Epidermal melanocyte (primary cell): ENCODE results near the gene ARHGAP24.
"Not testable (repeated sequence)": the region's sequence is repeated elsewhere in the genome, so short reads cannot be mapped to it uniquely, and the experiment has no call there.

Experiments used
- DNase-seq: peaks from one replicate; pipeline ENCODE4 v3.0.0; 2011; ENCODE audit warnings: low spot score; ENCODE audit not compliant: insufficient read length

The ARHGAP24 gene

DNA sequence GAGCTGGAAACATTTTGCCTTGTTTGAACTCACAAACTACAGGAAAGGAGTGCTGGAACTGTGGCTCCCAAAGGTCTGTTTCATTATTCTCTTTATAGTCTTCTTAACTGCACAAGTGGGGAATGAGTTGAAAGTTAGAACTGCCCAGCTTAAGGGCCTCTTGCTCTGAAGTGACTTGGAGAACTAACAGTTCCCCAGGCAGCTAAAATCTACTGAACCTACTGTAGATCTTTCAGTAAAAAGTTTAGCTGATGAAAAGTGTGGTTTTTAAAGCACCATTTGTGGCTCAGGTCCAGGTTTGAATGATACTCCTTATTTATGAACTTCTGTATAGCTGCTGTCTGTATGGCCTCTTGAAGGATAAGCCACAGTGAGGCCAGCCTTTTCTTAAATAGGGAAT lies 531.1 kb downstream of the ARHGAP24 start:
- DNase-seq, result no peak

DNA sequence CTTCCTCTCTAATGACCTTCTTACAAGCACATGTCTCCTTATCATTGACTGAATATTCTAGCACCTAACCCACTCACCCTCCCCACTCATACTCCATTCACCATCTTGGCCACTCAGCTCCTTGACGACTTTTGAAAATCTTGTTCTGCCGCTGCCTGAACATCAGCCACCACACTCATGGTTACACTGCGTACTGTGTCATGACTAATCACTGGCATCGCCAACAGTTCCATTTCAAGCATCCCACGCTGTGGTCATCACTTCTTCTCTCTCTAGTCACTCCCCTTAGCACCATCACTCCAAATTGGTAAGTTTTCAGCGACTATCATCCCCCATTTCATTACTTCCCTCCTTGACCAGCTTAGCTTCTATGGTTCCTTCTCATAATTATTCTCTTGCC lies 532.1 kb downstream of the ARHGAP24 start:
- DNase-seq, result no peak

DNA sequence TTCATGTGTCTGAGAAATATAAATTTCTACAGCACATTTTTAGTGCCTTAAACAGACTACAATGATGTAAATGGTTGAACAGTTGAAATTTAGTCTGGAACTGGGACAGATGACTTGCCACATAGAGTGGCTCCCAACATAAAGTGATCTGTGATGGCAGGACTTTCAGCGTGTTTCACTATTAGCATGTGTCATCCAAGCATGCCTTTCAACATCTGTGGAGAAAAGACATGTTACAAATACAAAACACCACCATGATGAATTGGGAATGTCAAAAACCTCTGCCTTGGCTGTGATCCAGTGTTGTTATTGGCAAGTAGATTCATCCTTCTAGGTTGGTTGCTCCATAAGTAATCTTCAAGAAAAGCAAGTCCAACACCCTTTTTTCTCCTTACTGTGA lies 536.2 kb downstream of the ARHGAP24 start:
- DNase-seq, result peak; percentile 52

- no peak for DNase-seq
Observed at GRCh38 chr4:86013621-86014020, 538.7 kb downstream of the ARHGAP24 start.

GRCh38 chr4:86014599-86014998 lies 539.6 kb downstream of the ARHGAP24 start:
- no peak for DNase-seq

DNA sequence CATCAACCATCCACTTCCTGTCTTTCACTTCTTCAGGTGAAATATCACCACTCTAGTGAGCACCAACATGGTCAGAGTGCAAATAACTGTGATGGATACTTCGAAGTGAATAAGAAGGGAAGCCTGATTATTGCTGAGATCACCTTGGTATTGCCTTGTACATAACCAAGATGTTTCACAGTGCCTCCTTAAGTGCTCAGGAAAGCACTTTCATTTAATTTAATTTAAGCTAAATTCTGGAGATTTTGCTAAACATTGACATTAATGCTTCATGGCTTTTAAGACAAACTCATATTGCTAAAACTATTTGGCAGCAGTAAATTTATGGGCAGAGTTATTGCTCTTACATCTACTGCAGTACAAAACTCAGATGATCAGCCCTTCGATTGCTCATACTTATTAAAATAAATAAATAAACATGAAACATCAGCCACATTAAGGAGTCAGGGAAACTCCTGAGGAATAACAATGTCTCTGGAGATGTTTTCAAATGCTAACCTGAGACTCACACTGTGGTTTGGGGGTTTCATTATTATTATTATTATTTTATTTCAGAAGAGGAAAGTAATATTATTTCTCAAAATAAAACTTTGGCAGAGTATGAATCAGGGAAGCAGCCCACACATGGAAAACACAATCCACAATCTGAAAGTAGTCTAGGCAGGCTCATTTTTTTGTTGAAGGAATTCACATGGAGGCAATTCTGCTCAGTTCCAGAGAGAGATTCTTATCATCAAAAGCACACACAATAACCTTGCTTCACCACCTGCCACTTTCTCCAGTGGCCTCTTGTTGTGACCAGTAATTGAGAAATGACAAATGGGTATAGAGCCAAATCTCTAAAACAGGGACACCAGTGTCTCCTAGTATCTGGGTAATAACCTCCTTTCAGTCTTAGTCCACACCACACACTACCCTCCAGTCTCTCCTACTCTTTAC lies 540.7 kb downstream of the ARHGAP24 start:
- DNase-seq, result no peak

GRCh38 chr4:86019362-86019761 lies 544.4 kb downstream of the ARHGAP24 start:
- no peak for DNase-seq

GRCh38 chr4:86019906-86020305 lies 545.0 kb downstream of the ARHGAP24 start:
- no peak for DNase-seq

- not testable (repeated sequence) for DNase-seq
Observed at GRCh38 chr4:86021671-86022070, 546.7 kb downstream of the ARHGAP24 start.

- DNase-seq, result no peak
Observed at GRCh38 chr4:86026720-86027119, 551.8 kb downstream of the ARHGAP24 start.

- DNase-seq, result no peak
Observed at GRCh38 chr4:86031927-86032326, 557.0 kb downstream of the ARHGAP24 start.

- DNase-seq, result peak; percentile 65
Observed at GRCh38 chr4:86032476-86033022, 557.6 kb downstream of the ARHGAP24 start.

- DNase-seq, result no peak
Observed at GRCh38 chr4:86033171-86033570, 558.2 kb downstream of the ARHGAP24 start.

DNA sequence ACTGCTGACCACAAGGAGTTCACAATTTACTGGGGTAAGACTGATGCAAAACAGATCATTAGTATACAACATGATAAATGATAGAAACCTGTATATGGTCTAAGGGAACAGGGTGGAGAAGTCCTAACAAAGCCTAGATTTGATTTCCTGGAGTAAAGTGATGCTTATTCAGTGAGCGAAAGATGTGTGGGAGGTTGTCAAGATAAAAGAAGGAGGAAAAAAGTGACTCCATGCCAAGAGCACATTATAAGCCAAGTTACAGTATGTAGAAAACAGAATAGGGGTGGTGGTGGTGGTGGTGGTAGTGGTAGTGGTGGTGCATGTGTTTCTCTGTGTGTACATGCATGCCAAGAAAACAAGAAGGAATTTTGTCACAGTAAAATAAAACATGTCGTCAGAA lies 559.7 kb downstream of the ARHGAP24 start:
- DNase-seq, result no peak

DNA sequence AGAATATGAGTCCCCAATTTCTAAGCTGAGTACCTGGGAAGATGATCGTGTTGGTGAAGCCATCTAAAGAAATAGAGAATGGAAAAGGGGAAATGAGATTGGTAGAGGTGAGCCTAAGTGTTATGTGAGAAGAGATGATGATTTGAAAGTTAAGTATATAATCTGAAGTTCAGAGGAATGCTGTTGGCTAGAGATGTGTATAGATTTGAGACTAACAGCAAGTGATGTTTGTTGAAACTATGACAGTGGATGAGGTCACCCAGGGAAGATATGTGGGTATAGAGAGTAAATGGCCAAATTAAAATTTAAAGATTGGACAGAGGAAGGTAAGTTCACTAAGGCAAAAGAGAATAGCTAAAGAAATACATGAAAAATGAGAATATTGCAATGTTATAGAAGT lies 560.7 kb downstream of the ARHGAP24 start:
- DNase-seq, result no peak

DNA sequence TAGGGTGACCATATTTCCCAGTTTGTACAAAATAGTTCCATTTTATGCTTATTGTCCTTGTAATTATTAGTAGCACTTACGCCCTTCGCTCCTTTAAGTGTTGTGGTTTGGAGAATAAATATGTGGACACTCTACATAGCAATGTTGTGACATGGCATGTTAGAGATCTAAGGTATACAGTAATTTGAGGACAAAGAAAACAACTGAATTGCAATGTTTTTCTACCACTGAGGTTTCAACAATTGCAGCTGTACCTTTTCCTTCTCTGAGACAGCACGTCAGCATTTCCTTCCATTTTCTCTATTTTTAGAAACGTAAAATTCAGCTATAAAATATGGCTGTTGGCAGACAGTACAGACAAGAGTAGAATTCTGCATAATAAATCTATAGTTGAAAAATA lies 561.8 kb downstream of the ARHGAP24 start:
- no peak for DNase-seq

DNA sequence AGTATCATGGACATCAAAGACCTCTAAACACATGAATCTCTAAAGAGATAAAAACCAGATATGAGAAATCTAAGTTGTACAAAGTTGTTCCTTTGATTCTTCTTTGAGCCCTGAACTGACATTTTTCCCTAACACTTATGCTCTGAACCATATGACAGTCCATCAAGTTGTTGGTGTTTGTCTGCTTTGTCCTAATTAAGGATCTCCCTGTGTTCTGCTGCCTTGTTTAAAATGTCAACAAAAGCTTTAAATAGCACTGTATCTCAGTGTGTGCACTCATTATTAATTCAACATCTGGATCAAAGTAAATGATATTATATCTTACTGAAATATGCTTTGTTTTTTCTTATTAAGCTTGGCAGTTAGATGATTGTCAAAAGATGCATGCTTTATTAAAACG lies 563.1 kb downstream of the ARHGAP24 start:
- no peak for DNase-seq

DNA sequence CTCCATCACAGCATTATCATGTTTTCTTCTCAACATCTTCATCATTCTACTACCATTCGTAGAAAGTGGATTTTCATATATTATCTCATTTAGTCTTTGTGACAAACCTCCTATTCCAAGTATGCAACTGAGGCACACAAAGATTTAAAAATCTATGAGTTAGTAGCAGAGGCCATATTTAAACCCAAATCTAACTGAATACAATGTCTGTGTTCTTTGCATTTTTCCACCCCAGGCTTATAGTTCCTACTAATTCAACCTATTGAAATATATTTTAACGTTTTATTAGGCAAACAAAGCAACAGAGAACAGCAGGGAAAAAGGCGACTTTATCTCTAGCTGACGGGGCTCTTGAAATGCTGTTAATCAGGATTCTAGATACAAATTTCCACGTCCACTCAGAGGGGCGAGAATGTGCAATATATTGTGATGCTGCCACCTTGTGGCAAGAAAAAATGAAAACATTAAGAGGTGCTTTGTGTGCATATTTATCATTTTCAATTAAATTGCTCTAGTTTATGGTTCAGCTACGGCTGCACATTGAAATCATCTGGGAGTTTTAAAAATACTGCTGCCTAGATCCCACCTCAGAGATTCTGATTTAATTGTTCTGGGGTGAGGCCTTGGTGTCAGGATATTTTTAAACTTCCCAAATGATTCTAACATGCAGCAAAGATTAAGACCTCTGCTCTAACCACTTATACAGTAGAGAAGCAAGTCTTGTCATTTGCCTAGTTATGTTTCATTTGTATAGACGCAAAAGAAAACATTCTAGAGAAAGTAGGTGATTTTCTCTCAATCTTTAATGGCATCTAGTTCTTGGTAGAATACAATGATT lies 569.0 kb downstream of the ARHGAP24 start:
- no peak for DNase-seq

GRCh38 chr4:86044593-86044985 lies 569.6 kb downstream of the ARHGAP24 start:
- DNase-seq, result no peak

DNA sequence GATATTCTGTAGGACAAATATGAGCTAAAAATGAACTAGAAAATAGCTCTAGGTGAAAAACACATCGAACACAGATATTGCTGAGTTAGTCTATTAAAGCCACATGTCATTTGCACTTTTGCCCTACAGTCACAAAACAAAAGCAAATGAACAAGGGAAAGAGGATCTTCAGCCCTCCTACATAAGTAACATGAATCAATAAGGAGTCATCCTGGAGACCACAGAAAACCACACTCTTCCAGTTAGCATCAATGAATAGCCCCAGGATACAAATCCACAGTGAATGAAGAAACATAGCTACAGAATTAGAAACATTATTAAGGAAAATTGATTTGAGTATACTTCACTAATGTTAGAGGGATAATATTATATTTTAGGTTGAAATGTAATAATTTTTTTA lies 573.5 kb downstream of the ARHGAP24 start:
- DNase-seq, result no peak

DNA sequence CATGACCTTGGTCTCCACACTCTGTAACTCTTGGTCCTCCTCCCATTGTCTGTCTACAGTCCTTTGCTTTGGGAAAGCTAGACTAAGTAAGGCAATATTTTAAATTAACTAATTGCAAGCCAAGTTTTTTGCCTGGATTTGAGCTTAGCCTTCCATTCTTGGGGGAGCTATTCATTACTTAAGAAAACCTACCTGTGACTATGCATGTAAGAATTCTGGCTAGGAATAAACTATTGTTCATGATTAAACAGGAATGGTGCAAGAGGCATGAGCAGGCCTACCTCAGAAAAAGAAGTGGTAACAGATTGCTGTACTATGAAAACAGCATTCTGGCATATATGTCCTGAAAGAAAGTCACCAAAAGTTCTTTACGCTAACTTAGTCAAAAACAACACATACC lies 575.5 kb downstream of the ARHGAP24 start:
- no peak for DNase-seq
